SJSA1 (cell line): ENCODE measurements around the gene PURB. TPM values are rescaled to one million over a fixed set of nuclear protein-coding genes. Genes with fewer than 3 reads are reported as not detected.
A peak's percentile ranks its signal among the peaks of the same experiment; 100 is the strongest.

ENCODE experiments used
- DNase-seq, 2 experiments: peaks; one replicate each; pipeline ENCODE4 v3.0.0-alpha.2; 2015 to 2020; ENCODE audit warnings: low spot score in 2 of 2, low read depth in 1 of 2
- H3K27ac ChIP-seq: fragments of 250-450 bp; sonication (Bioruptor Pico); 2 replicates; pipeline ENCODE4 v1.5.1; 2020; ENCODE audit warnings: mild to moderate bottlenecking, moderate library complexity
- H3K27me3 ChIP-seq: fragments of 250-450 bp; sonication (Bioruptor Pico); replicated peaks from 2 replicates; pipeline ENCODE4 v1.5.1; 2020; ENCODE audit warnings: mild to moderate bottlenecking, moderate library complexity
- H3K36me3 ChIP-seq: fragments of 250-450 bp; sonication (Bioruptor Pico); 2 replicates; pipeline ENCODE4 v1.5.1; 2020; ENCODE audit warnings: mild to moderate bottlenecking
- H3K4me1 ChIP-seq: fragments of 250-450 bp; sonication (Bioruptor Pico); replicated peaks from 2 replicates; pipeline ENCODE4 v1.6.1; 2021; ENCODE audit warnings: mild to moderate bottlenecking
- H3K4me3 ChIP-seq: fragments of 250-450 bp; sonication (Bioruptor Pico); 2 replicates; pipeline ENCODE4 v1.5.1; 2020; ENCODE audit warnings: mild to moderate bottlenecking
- H3K9me3 ChIP-seq: fragments of 250-450 bp; sonication (Bioruptor Pico); replicated peaks from 2 replicates; pipeline ENCODE4 v1.5.1; 2020; ENCODE audit warnings: mild to moderate bottlenecking
- total RNA-seq: library from RNA; depleted of rRNA; stranded (reverse); fragments of >200 nt; shearing (Covaris generic); gene quantifications from 2 replicates; pipeline ENCODE4 v1.2.3, GENCODE V29; 2014

The PURB gene
- total RNA-seq, 1 experiment from 2014 or later, result 23.0 TPM

DNA sequence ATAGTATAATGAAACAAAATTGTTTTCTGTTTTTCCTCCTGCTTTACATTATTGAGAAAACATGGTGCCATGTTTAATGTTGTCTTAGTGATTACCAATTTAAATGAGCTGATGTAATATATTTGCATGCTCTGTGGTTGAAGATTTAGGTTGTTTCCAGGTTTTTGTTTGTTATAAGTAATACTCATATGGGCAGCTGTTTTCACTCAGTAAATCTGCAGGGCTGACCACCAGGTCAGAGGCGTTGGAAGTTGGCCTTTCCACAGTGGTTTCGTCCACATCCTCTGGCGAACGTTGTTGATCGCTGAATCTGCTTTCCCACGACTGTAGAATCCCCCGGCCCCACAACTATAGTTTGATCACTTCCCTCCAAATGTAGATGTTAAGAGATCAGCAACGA lies 21.6 kb upstream of the PURB start:
- H3K27me3 ChIP-seq, result no peaks in the 10 kb centered on the region
- H3K27ac ChIP-seq, result no peak overlapping the region
- no peaks in the 10 kb centered on the region for H3K4me1 ChIP-seq
- no peak overlapping the region for H3K4me3 ChIP-seq
- H3K9me3 ChIP-seq, result no peaks in the 10 kb centered on the region
- no peaks in the 10 kb centered on the region for H3K36me3 ChIP-seq
- no peak for DNase-seq

DNA sequence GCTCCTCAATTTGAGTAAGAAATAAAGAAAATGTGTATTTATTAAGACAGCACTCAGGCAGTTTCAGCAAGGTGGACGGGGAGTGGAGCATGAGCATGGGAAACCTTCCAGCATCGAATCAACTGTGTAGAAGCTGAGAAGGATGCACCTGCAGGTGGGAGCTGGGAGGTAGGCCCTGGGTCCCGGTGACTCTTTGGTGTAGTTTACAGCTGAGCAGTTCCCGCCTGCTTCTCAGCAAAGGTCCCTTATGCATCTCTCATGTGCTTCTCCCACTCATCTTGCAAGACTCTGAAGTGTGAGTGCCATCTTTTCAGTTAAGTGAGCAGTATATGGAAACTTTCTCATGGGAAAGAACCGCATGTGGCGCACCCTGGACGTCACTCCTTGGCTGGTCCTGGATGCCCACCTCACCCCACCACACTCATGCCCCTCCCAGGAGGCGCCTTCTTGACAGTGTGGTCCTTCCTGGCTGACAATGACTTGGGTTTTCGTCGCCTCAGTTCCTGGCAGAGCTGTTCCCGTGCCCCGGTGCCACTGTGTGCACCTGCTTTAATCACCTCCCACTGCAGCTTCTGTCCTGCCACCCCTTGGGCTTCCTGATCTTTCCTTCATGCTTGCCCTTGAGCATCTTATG lies 19.8 kb upstream of the PURB start:
- no peak for DNase-seq
- H3K36me3 ChIP-seq, result no peaks in the 10 kb centered on the region
- H3K4me1 ChIP-seq, result no peaks in the 10 kb centered on the region
- no peaks in the 10 kb centered on the region for H3K27me3 ChIP-seq
- H3K4me3 ChIP-seq, result no peak overlapping the region
- no peaks in the 10 kb centered on the region for H3K9me3 ChIP-seq
- H3K27ac ChIP-seq, result no peak overlapping the region

DNA sequence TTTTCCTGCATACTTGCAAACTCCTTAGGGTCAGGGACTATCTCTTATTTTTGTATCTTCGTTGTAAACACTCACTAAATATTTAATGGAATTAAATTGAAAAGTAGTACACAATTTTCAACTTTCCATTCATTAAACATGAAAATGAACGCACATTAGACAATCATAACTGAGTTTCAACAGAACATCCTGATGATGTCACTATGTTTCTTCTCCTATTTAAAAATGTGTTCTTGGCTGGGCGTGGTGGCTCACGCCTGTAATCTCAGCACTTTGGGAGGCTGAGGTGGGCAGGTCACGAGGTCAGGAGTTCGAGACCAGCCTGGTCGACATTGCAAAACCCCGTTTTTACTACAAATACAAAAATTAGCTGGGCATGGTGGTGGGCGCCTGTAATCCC lies 14.1 kb upstream of the PURB start:
- Histone ChIP-seq H3K9me3 (no peaks in the 10 kb centered on the region; the same call in 1 of the 2 replicates), H3K36me3 (no peaks in the 10 kb centered on the region), H3K4me3 (no peak overlapping the region), H3K27me3 (no peaks in the 10 kb centered on the region), H3K27ac (no peak overlapping the region), H3K4me1 (peaks cover 4% of the 10 kb centered on the region; the same call in 1 of the 2 replicates)
- DNase-seq, result no peak

DNA sequence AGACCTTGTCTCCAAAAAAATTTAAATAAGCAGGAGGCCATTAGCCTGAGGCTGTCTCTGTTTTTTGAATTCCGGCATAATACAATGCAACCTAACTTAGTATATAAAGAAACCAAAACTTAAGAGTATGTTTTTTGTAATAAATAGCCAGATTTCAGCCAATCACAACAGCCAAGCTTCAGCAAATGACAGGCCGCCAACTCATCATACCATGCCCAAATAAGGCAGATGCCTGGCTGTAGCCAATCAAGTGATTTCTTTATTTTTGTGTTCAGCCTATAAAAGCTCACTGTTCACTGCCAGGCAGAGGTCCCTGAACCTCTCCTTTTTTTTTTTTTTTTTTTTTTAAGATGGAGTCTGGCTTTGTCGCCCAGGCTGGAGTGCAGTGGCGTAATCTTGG lies 12.7 kb upstream of the PURB start:
- Histone ChIP-seq H3K27me3 (no peaks in the 10 kb centered on the region), H3K9me3 (no peaks in the 10 kb centered on the region; the same call in 1 of the 2 replicates), H3K4me3 (no peak overlapping the region), H3K4me1 (peaks cover 4% of the 10 kb centered on the region; the same call in 1 of the 2 replicates), H3K27ac (no peak overlapping the region), H3K36me3 (no peaks in the 10 kb centered on the region)
- DNase-seq, result no peak

DNA sequence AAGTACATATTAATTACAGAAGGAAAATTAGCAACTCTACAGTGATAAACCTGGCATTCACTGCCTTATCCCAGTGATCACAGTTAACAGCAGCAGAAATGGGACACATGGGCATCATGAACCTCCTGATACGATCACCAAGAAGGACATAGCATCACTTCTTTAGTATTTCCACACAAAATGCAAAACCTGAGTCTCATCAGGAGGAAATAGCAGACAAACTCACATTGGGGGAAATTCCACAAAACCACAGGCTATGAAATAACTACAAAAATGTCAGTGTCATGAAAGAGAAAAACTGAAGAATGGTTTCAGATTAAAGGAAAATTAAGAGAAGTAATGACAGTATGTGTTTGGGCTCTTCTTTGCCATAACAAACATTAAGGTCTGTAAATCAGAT lies 12.0 kb upstream of the PURB start:
- Histone ChIP-seq H3K9me3 (no peaks in the 10 kb centered on the region; the same call in 1 of the 2 replicates), H3K27ac (no peak overlapping the region), H3K36me3 (no peaks in the 10 kb centered on the region), H3K4me1 (peaks cover 4% of the 10 kb centered on the region; the same call in 1 of the 2 replicates), H3K27me3 (no peaks in the 10 kb centered on the region), H3K4me3 (no peak overlapping the region)
- no peak for DNase-seq

DNA sequence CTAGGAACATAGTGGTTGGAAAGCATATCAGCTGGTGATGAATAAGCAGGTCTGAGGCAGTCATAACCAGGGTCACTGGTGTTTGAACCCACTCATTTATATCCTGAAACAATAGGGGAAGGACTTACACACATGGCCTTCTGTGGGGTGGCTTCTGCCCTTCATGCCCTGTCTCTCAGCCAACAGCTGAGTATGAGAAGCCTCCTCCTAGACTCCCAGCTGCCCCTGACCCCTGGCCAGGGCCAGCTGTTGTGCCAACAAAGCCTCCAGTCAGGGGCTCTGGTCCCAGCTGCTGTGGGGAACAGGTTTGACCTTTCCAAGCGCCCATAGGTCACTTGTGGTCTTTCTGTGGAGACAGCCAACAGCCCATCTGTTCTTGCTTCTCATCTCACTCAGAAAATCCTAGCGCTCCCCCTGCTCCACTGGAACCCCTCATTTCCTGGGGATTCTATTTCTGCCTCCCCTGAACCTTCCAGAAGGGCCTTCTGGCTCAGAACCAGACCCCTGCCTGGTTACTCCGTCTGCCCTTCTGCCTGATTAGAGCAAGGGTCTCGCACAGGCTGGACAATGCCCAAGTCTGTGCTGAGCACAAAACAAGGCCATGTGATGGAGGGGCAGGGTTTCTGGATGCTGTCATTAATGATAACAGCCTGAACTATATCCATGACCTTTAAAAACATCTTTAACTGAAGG lies 9.7 kb upstream of the PURB start:
- Histone ChIP-seq H3K4me3 (no peak overlapping the region), H3K27me3 (no peaks in the 10 kb centered on the region), H3K27ac (no peak overlapping the region), H3K9me3 (no peaks in the 10 kb centered on the region; the same call in 1 of the 2 replicates), H3K36me3 (no peaks in the 10 kb centered on the region), H3K4me1 (peaks cover 4% of the 10 kb centered on the region; the same call in 1 of the 2 replicates)
- no peak for DNase-seq

DNA sequence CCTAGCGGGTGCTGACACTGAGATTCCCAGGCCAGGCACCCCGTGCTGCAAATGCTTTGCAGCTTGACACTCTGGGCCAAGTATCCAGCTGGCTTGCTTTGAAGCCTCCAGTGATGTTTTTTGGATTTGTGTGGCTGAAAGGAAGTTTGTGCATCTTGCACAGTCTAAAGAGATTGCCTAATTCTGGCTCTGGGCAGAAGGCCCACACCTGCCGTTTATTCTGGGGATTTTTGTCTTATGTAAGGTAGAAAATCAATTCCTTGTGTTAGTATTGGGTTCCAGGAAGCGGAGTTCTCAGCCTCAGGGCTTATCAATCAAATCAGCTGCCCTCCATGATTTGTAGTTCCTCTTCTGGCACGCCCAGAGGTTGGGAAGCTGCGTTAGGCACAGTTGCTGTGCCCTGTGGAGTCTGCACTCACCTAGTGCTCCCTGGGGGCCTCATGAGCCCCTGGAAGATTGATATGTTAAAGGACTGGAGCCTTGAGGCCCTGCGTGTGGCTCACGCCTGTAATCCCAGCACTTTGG lies 8.4 kb upstream of the PURB start:
- Histone ChIP-seq H3K4me1 (peaks cover 4% of the 10 kb centered on the region; the same call in 1 of the 2 replicates), H3K27ac (no peak overlapping the region), H3K9me3 (no peaks in the 10 kb centered on the region; the same call in 1 of the 2 replicates), H3K4me3 (no peak overlapping the region), H3K36me3 (no peaks in the 10 kb centered on the region), H3K27me3 (no peaks in the 10 kb centered on the region)
- no peak for DNase-seq

DNA sequence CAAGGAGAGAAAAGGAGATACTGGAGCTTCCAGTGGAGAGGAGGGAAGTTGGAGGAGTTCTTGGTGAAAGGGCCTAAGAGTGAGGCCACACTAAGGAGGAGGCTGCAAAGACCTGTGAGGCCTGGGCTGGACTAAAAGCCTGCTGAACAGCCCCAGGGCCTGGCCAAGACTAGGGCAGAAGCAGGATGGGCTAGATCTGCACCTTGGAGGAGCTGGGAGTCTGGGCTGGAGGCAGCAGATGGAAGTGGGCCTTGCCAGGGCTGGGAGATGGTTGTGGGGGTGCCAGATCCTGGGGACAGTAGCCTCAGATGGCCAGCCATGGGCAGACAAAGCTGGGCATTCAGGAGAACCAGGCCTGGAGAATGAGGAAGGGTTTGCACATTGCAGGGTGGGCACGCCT lies 6.5 kb upstream of the PURB start:
- Histone ChIP-seq H3K4me1 (peaks cover under 1% of the 10 kb centered on the region), H3K27me3 (no peaks in the 10 kb centered on the region), H3K36me3 (no peaks in the 10 kb centered on the region), H3K4me3 (no peak overlapping the region), H3K27ac (no peak overlapping the region), H3K9me3 (no peaks in the 10 kb centered on the region)
- DNase-seq, result no peak

DNA sequence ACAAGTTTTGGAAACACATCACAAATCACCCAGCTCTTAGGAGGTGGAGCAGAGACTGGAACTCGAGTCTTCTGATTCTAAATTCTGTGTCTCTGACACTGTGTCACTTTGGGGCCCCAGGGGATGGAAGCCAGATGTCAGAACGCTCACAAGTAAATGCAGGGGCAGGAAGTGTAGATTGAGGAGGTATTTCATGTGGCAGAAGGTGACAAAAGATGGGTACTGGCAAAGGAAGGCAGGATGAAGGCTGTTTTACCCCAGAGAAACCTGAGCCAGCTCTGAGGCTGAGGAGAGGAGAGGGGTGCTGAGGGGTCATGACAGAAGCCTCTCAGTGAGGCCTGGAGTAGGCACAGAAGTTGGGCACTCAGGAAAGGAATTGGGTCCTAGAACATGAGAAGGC lies 6.0 kb upstream of the PURB start:
- no peak overlapping the region for H3K27ac ChIP-seq
- H3K4me3 ChIP-seq, result no peak overlapping the region
- peaks cover 5% of the 10 kb centered on the region for H3K4me1 ChIP-seq

DNA sequence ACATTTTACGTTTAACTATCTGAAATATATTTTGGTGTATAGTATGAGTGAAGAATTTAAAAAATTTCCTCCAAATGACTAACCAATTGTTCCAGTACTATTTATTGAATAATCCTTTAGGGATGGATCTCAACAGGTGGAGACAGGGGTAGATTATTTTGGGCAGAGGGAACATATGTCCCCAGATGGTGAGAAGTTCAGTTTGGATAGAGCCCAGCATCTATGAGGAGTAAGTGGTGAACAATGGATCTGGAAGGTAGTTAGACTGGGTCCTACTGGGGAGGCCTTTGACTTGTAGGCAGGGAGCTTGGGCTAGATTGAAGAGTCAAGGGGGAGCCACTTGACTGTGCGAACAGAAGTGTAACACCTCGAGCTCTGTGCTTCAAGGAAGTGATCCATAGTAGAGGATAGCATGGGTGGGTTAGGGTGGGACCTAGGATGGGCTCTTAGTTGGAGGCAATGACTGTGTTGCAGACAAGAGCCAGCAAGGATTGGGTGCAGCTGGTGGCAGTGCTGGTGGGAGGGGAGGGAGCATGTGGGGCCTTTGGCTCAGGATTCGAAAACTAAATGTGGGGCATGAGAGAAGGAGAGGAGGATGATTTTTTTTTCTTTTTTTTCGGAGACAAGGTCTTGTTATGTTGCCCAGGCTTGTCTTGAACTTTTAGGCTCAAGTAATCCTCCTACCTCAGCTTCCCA lies 3.9 kb upstream of the PURB start:
- Histone ChIP-seq H3K27ac (no peak overlapping the region), H3K4me1 (peaks cover 10% of the 10 kb centered on the region), H3K4me3 (no peak overlapping the region), H3K36me3 (peaks cover 13% of the 10 kb centered on the region), H3K27me3 (no peaks in the 10 kb centered on the region), H3K9me3 (peaks cover 5% of the 10 kb centered on the region; the same call in 1 of the 2 replicates)
- no peak for DNase-seq

More for the DNA sequence above, 6.0 kb upstream of the PURB start:
- Histone ChIP-seq H3K9me3 (no peaks in the 10 kb centered on the region), H3K36me3 (no peaks in the 10 kb centered on the region), H3K27me3 (no peaks in the 10 kb centered on the region)
- DNase-seq, result no peak

DNA sequence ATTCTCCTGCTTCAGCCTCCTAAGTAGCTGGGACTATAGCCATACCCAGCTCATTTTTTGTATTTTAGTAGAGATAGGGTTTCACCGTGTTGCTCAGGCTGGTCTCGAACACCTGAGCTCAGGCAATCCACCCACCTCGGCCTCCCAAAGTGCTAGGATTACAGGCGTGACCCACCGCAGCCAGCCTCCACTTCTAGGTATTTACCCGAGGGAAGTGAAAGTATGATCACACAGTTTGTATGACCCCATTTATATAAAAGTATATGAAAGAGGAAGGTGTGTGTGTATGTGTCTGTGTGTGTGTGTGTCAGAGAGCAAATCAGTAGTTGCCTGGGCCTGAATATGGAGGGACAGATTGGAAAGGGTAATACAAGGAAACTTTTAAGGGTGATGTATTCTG lies 2.0 kb upstream of the PURB start:
- H3K4me1 ChIP-seq, result peaks cover 29% of the 10 kb centered on the region
- no peak overlapping the region for H3K27ac ChIP-seq
- H3K4me3 ChIP-seq, result no peak overlapping the region
- DNase-seq, result no peak
- H3K27me3 ChIP-seq, result no peaks in the 10 kb centered on the region
- H3K36me3 ChIP-seq, result peaks cover 33% of the 10 kb centered on the region
- peaks cover 5% of the 10 kb centered on the region; the same call in 1 of the 2 replicates for H3K9me3 ChIP-seq

DNA sequence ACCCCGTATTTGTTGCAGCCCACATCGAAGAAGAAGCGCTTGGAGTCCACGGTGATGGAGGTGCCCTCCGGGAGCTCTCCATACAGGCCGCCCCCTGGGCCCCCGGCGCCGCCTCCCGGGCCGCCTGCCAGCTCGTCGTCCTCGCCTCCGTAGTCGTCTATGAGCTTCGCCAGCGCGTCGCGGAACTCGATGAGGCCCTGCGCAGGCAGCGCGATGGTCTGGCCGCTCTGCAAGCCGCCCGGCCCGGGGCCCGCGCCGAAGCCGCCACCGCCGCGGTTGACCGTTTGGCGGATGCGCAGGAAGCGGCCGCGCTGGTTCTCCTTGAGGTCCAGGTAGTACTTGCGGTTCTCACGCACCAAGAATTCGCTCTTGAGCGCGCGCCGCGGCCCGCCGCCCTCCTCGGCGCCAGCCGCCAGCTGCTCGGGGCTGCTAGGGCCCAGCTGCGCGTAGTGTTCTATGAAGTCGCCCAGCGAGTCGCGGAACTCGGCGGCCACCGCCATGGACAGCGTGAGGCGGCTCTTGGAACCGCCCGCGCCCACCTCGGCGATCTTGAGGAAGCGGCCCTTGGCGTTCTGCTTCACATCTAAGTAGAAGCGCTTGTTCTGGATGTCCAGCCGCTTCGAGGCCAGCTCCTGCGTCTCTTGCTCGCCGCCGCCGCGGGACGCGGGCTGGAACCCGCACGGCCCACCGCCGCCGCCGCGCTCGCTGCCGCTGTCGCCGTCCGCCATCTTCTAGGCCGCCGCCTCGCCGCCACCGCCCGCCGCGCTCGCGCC lies 523 bp downstream of the PURB start:
- DNase-seq, result peak; percentile 66 to 69
- peaks cover 5% of the 10 kb centered on the region; the same call in 1 of the 2 replicates for H3K9me3 ChIP-seq

DNA sequence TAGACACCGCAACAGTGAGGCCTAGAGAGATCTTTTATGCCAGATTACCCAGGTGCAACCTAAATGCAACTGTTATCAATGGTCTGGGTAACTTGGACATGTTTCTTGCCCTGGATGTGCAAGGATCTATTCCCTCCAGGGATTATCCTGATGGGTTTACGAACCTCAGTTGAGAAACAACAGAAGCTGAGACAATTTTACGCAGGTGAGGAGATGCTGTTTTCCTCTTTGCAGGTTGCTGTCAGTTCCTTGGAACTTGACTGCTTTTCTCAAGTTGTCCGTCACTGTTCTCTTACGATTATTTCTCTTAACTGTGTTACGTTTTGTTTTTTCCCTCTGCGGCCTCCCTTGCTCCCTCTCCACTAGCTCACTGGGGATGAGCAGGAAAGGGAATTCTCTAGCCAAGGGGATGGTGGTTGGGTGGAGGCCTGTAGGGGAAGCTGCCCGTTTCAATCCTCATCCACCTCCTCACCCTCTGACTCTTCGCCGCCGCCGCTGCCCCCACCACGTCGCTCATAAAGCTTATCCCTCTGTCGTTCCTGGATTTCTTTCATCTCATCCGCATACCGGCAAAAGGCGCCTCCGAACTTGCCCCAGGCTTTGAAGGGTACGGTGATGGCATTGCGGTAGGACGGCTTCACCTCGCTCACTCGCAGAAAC lies 1.2 kb downstream of the PURB start:
- no peaks in the 10 kb centered on the region for H3K27me3 ChIP-seq
- peaks cover 49% of the 10 kb centered on the region for H3K4me1 ChIP-seq
- no peak for DNase-seq
- H3K9me3 ChIP-seq, result peaks cover 5% of the 10 kb centered on the region; the same call in 1 of the 2 replicates
- H3K27ac ChIP-seq, result peak overlapping the region; percentile 87
- H3K4me3 ChIP-seq, result peak overlapping the region; percentile 97
- H3K36me3 ChIP-seq, result peaks cover 62% of the 10 kb centered on the region

More for the DNA sequence above, 523 bp downstream of the PURB start:
- Histone ChIP-seq H3K36me3 (peaks cover 57% of the 10 kb centered on the region), H3K4me3 (peak overlapping the region; percentile 97), H3K27me3 (no peaks in the 10 kb centered on the region), H3K4me1 (peaks cover 49% of the 10 kb centered on the region), H3K27ac (peak overlapping the region; percentile 87)
